Astrocyte of the spinal cord (primary cell): ENCODE results near the gene RXRG.

Source experiments
- DNase-seq: peaks from one replicate; pipeline ENCODE4 v3.0.0; 2011; ENCODE audit warnings: low read depth, low spot score
- H3K4me3 ChIP-seq: 2 replicates; pipeline ENCODE4 v1.5.1; 2011; ENCODE audit warnings: low read depth, mild to moderate bottlenecking, low read length, moderate library complexity
- in situ Hi-C: cut with HindIII; loops from 2 replicates; pipeline ENCODE4 v1.10.0; 2017; ENCODE audit warnings: low sequenced_read_pairs
- TF ChIP-seq, protein P1 (sequence below): IDR thresholded peaks from 2 replicates; pipeline ENCODE4 v1.5.1; 2012; ENCODE audit warnings: low read depth, mild to moderate bottlenecking, low read length, inconsistent platforms

Gene RXRG

DNA sequence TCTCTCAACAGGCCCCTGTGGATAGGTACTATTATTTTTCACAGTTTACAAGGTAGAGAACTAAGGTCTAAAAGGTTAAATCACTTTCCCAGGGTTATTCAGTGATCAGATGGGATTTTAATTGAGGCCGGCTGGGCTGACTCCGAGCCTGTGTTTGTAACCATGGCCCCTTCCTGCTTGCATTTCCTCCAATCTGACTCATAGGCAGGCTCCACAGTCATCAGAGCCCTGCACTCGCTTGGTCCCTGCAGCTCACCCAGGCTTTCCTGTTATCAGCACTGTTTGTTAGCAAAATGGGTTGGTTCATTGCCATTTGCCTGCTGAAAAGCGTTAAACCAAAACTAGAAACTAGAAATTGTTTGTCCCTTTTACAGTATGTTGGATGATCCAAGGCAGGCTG lies 47.0 kb downstream of the RXRG start:
- in situ Hi-C loops, result no loop called here
- TF ChIP-seq, protein P1, sequence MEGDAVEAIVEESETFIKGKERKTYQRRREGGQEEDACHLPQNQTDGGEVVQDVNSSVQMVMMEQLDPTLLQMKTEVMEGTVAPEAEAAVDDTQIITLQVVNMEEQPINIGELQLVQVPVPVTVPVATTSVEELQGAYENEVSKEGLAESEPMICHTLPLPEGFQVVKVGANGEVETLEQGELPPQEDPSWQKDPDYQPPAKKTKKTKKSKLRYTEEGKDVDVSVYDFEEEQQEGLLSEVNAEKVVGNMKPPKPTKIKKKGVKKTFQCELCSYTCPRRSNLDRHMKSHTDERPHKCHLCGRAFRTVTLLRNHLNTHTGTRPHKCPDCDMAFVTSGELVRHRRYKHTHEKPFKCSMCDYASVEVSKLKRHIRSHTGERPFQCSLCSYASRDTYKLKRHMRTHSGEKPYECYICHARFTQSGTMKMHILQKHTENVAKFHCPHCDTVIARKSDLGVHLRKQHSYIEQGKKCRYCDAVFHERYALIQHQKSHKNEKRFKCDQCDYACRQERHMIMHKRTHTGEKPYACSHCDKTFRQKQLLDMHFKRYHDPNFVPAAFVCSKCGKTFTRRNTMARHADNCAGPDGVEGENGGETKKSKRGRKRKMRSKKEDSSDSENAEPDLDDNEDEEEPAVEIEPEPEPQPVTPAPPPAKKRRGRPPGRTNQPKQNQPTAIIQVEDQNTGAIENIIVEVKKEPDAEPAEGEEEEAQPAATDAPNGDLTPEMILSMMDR, result no peak
- peak; percentile 52 for DNase-seq
- no peak overlapping the region for H3K4me3 ChIP-seq

- TF ChIP-seq, protein P1, result no peak
- H3K4me3 ChIP-seq, result no peak overlapping the region
- in situ Hi-C loops, result no loop called here
- no peak for DNase-seq
These were observed 49.0 kb downstream of the RXRG start for GRCh38 chr1:165395901-165396300.

GRCh38 chr1:165395478-165395877 lies 49.4 kb downstream of the RXRG start:
- no peak for DNase-seq
- in situ Hi-C loops, result no loop called here
- no peak overlapping the region for H3K4me3 ChIP-seq
- TF ChIP-seq, protein P1, result no peak

DNA sequence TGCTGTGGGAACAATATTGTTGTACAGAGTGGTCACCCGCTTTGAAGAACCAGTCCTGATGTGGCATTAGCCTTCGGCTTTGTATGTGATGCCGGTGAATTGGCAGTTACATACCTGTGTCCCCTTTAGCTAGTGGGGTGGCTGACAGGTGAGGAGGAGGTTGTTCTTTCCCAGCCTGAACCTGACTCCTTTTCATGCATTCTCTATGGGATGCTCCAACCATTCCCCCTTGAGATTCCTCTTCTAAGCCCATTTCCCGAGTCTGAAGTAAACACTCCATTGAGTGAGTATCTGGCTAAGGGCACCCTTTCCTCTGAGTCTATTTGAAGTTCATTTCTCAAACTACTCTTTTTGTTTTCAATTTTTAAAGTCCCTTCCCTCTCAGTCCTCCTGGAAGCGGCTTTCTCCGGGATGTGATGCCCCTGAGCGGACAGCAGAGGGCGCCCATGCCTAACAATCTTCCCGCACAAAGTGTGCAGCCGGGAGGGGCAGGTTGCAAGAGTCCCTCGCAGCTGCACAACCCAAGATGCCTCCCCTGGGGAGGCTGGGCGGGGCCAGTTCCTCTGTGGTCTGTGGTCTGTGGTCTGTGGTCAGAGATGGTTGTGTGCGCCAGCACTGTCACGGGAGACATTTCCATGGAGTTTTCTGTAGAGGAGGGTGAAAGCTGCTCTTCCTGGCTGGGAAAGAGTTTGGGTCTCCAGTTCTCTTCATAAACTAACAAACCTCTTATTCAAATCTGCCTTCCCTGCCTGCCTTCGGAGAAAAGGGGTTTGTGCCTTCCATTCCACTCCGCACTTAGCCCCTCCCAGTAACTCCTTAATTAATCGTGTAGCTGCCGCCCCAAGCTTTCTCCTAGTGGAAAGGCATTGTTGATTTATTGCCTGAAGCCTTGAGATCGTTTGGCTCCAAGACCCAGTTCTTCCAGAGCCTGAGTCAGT lies 52.0 kb downstream of the RXRG start:
- in situ Hi-C loops, result no loop called here
- peak; percentile 95 for DNase-seq
- no peak overlapping the region for H3K4me3 ChIP-seq

GRCh38 chr1:165389609-165390008 lies 55.3 kb downstream of the RXRG start:
- in situ Hi-C loops, result no loop called here
- DNase-seq, result no peak
- TF ChIP-seq, protein P1, result no peak
- no peak overlapping the region for H3K4me3 ChIP-seq

More for the DNA sequence above, 52.0 kb downstream of the RXRG start:
- TF ChIP-seq, protein P1, result peak; percentile 94

DNA sequence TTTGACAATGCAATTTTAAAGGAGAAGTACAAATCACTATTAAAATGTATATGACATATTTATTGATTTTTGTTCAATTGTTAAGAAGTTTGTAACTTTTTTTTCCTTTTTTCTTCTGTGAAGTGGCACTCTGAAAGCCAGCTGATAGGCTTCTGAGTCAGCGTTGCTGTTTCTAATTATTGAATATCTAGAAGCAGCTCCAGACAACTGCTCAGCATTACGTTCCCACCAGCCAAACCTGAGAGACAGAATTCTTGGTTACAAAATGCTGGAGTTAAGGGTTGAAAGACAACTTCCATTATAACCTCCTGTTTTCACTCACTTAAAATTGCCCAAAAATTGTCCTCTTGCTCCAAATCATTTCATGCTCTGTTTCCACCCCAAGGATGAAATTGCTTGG lies 57.0 kb downstream of the RXRG start:
- H3K4me3 ChIP-seq, result no peak overlapping the region
- in situ Hi-C loops, result no loop called here
- DNase-seq, result no peak
- TF ChIP-seq, protein P1, result no peak
